GM12875 (cell line): ENCODE measurements around the gene ADAM20.

Experiments
- H3K4me3 ChIP-seq: one replicate; pipeline ENCODE4 v1.5.1; 2011; ENCODE audit warnings: low read depth, low read length, control low read depth
- TF ChIP-seq, protein P1 (sequence below): IDR thresholded peaks from 2 replicates; pipeline ENCODE4 v1.5.1; 2011; ENCODE audit warnings: low read depth, mild to moderate bottlenecking, control low read depth, inconsistent platforms, low read length, moderate library complexity, borderline replicate concordance; ENCODE audit not compliant: insufficient read depth

Gene ADAM20

DNA sequence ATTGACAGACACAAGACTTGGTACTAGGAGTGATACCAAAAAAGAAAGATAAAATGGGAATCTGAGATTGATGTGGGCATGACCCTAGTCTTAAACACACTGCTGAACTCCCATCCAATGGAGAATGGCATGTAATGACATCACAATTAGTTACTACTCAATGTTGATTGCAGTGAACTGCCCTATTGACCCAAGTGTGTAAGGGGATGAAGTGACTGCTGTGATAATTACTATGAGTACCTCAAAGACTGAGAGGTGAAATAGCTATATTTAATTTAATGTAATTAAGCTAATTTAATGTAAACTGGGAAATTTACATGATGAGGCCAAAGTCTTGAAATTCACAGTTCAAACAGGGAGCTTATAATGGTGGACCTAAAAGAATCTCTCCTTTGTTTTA, at the start of gene ADAM20:
Gene ADAM20 (minus strand): TSS at position 101 of the 400 bp plus-strand sequence. CDS start 10,247 bp downstream, outside the sequence.
- no peak within 1 kb of the TSS for H3K4me3 ChIP-seq
- TF ChIP-seq, protein P1, sequence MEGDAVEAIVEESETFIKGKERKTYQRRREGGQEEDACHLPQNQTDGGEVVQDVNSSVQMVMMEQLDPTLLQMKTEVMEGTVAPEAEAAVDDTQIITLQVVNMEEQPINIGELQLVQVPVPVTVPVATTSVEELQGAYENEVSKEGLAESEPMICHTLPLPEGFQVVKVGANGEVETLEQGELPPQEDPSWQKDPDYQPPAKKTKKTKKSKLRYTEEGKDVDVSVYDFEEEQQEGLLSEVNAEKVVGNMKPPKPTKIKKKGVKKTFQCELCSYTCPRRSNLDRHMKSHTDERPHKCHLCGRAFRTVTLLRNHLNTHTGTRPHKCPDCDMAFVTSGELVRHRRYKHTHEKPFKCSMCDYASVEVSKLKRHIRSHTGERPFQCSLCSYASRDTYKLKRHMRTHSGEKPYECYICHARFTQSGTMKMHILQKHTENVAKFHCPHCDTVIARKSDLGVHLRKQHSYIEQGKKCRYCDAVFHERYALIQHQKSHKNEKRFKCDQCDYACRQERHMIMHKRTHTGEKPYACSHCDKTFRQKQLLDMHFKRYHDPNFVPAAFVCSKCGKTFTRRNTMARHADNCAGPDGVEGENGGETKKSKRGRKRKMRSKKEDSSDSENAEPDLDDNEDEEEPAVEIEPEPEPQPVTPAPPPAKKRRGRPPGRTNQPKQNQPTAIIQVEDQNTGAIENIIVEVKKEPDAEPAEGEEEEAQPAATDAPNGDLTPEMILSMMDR, result no peak

DNA sequence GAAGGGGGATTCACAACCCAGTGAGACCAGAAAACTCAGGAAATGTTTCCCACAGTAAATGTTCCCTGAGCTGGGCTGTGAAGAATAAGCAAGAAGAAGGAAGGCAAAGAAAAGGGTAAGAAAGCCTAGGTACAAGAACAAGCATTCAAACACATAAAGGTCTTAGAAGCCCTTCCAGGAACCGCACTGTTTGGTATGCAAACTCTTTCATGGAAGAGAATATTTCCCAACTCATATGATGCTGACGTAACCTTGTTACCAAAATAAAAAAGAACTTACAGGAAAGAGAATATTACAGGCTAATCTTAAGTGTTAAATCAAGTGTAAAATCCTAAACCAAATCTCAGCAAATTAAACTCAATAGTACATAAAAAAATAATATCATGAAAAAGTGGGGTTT, 42.1 kb upstream of the ADAM20 start:
- TF ChIP-seq, protein P1, result no peak

DNA sequence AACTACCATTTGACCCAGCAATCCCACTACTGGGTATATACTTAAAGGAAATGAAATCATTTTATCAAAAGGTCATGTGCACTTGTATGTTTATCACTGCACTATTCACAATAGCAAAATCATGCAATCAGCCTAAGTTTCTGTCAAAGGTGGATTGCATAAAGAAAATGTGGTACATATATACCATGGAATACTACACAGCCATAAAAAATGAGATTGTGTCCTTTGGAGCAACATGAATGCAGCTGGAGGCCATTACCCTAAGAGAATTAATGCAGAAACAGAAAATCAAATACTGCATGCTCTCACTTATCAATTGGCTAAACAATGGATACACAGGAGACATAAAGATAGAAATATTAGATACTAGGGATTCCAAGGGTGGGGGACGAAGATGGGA, 38.2 kb upstream of the ADAM20 start:
- TF ChIP-seq, protein P1, result no peak

More for the DNA sequence above, 42.1 kb upstream of the ADAM20 start:
- H3K4me3 ChIP-seq, result no peak overlapping the region

DNA sequence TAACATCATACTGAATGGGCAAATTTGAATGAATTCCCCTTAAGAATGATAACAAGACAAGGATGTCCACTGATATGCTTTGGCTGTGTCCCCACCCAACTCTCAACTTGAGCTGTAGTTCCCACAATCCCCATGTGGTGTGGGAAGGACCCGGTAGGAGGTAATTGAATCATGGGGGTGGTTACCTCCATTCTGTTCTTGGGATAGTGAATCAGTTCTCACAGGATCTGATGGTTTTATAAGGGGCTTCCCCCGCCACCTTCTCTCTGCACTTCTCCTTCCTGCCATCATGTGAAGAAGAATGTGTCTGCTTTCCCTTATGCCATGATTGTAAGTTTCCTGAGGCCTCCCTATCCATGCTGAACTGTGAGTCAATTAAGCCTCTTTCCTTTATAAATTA, 36.3 kb upstream of the ADAM20 start:
- H3K4me3 ChIP-seq, result no peak overlapping the region
- TF ChIP-seq, protein P1, result no peak

More for the DNA sequence above, 38.2 kb upstream of the ADAM20 start:
- no peak overlapping the region for H3K4me3 ChIP-seq

DNA sequence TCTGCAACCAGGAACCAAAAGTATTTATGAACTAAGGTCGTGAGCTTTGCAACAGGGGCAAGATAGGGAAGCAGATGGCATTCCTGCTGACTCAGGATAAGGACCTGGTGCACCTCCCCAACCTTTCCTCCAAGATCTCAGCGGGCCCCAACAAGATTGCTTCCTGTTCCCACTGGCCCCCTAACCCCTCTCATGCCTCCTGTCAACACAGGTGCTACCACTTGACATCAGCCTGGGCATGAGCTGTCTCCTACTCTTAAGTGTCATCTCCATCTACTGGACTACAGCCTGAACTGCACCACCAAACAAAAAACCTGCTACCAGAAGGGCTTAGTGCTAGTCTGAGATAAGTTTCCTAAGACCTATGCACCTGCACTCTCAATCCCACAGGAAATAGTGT, 33.0 kb upstream of the ADAM20 start:
- H3K4me3 ChIP-seq, result no peak overlapping the region
- TF ChIP-seq, protein P1, result peak; percentile 69; the same call in 1 of the 2 replicates

DNA sequence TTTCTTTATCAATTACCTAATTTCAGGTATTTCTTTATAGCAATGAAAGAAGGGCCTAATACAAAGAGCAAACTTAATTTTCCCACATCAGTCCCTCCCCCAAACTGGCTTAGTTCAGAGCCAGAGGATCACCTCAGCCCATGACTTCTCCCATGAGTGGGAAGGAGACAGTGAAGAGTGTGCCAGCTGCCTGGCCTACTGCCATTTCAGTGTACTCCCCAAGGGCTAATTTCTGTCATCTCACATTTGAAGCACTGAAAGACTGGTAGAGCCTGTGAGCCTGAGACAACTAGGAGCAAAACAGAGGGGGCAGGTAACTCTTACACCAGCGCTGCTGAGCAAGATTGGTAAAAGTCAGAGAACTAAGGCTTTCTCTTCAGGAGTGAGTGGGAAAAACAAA, 29.1 kb upstream of the ADAM20 start:
- TF ChIP-seq, protein P1, result no peak
- H3K4me3 ChIP-seq, result no peak overlapping the region

DNA sequence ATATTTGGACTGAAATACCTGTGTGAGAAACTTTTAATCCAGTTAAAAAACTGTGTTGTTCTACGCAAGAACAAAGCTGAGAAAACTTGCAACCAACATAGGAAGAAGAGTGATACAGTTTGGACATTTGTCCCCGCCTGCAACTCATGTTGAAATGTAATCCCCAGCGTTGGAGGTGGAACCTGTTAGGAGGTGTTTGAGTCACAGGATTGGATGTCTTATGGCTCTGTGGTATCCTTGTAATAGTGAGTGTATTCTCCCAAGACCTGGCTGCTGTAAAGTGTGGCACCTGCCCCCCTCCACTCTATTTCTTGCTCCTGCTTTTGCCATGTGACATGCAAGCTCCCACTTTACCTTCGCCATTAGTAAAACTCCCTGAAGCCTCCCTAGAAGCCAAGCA, 28.6 kb upstream of the ADAM20 start:
- TF ChIP-seq, protein P1, result no peak
- no peak overlapping the region for H3K4me3 ChIP-seq
